H1 (cell line): Measurements from ENCODE around the gene BSCL2. TPM values are rescaled to one million over a fixed set of nuclear protein-coding genes. Genes with fewer than 3 reads are reported as not detected.

Experiments used
- CTCF ChIA-PET: fragments of 300-600 bp; sonication (Branson Sonifier 250); formaldehyde crosslinking; loops from one replicate; lab custom pipeline; 2021; ENCODE audit not compliant: partially characterized antibody; lab: Charles Lee
- POLR2A ChIA-PET: fragments of 300-600 bp; sonication (Branson Sonifier 250); formaldehyde crosslinking; loops from one replicate; lab custom pipeline; 2021; ENCODE audit warnings: inconsistent platforms; ENCODE audit not compliant: partially characterized antibody; lab: Charles Lee
- DNase-seq, 2 experiments: peaks; one replicate each; pipeline versions ENCODE4 v3.0.0 to v3.0.0-alpha.2; 2010 to 2022; ENCODE audit warnings: low spot score in 2 of 2, low read depth in 1 of 2, mixed read lengths in 1 of 2
- FAIRE-seq: peaks from 2 replicates; lab custom pipeline; 2011; peaks lifted over from hg19 to GRCh38; lab: Jason Lieb, UNC
- H2AFZ ChIP-seq: 2 replicates; pipeline ENCODE4 v1.8.1; 2012; ENCODE audit warnings: low read length, inconsistent platforms
- H2AK5ac ChIP-seq: 2 replicates; pipeline ENCODE4 v1.6.1; 2013; ENCODE audit warnings: low read depth, low read length
- H2BK120ac ChIP-seq: replicated peaks from 2 replicates; pipeline ENCODE3; 2013; ENCODE audit warnings: low read depth, low read length, inconsistent platforms
- H2BK12ac ChIP-seq: 2 replicates; pipeline ENCODE4 v1.6.1; 2013; ENCODE audit warnings: low read depth, low read length
- H2BK15ac ChIP-seq: 2 replicates; pipeline ENCODE4 v1.6.1; 2013; ENCODE audit warnings: low read length
- H2BK20ac ChIP-seq: 2 replicates; pipeline ENCODE4 v1.6.1; 2013; ENCODE audit warnings: low read length
- H2BK5ac ChIP-seq: 2 replicates; pipeline ENCODE4 v1.6.1; 2013; ENCODE audit warnings: low read depth, low read length
- H3K14ac ChIP-seq: 2 replicates; pipeline ENCODE4 v1.6.1; 2013; ENCODE audit warnings: inconsistent platforms; ENCODE audit not compliant: insufficient read length
- H3K18ac ChIP-seq: 2 replicates; pipeline ENCODE4 v1.6.1; 2013; ENCODE audit warnings: low read length; ENCODE audit errors: extremely low read depth
- H3K23ac ChIP-seq: 2 replicates; pipeline ENCODE4 v1.6.1; 2013; ENCODE audit warnings: inconsistent platforms; ENCODE audit not compliant: insufficient read length
- H3K23me2 ChIP-seq: 2 replicates; pipeline ENCODE4 v1.6.1; 2013; ENCODE audit warnings: low read depth, low read length
- H3K27ac ChIP-seq: 2 replicates; pipeline ENCODE4 v1.6.1; 2011; ENCODE audit warnings: low read depth, low read length, inconsistent platforms
- H3K27me3 ChIP-seq, 4 experiments: replicated peaks in 1 of 4; 1 replicate in 1 of 4; 2 replicates in 3 of 4; pipeline versions ENCODE4 v1.6.1 to v1.8.1; 2011 to 2013; ENCODE audit warnings: low read length in 3 of 4, mild to moderate bottlenecking in 3 of 4, inconsistent platforms in 2 of 4, mixed read lengths in 2 of 4, moderate library complexity in 1 of 4; ENCODE audit not compliant: control insufficient read depth in 3 of 4, insufficient read depth in 3 of 4; ENCODE audit errors: extremely low read depth in 1 of 4
- H3K36me3 ChIP-seq, 4 experiments: 2 replicates each; pipeline versions ENCODE4 v1.6.1 to v1.8.1; 2011 to 2013; ENCODE audit warnings: mild to moderate bottlenecking in 4 of 4, low read length in 3 of 4, moderate library complexity in 2 of 4, control low read depth in 1 of 4, inconsistent platforms in 1 of 4; ENCODE audit not compliant: insufficient read depth in 4 of 4, control insufficient read depth in 2 of 4
- H3K4ac ChIP-seq: replicated peaks from 2 replicates; pipeline ENCODE3; 2013; ENCODE audit warnings: low read length, low read depth, mixed read lengths, inconsistent platforms; ENCODE audit not compliant: insufficient read length
- H3K4me1 ChIP-seq, 4 experiments: replicated peaks in 1 of 4; 1 replicate in 1 of 4; 2 replicates in 3 of 4; pipeline versions ENCODE4 v1.6.1 to v1.8.1; 2011 to 2013; ENCODE audit warnings: low read length in 3 of 4, inconsistent platforms in 2 of 4, mixed read lengths in 1 of 4; ENCODE audit not compliant: insufficient read depth in 4 of 4, control insufficient read depth in 3 of 4
- H3K4me2 ChIP-seq, 2 experiments: 2 replicates each; pipeline versions ENCODE4 v1.6.1 to v1.8.1; 2011 to 2013; ENCODE audit warnings: low read depth in 2 of 2, low read length in 2 of 2, control low read depth in 1 of 2, inconsistent platforms in 1 of 2, mild to moderate bottlenecking in 1 of 2; ENCODE audit not compliant: insufficient read depth in 1 of 2
- H3K4me3 ChIP-seq, 4 experiments: fragments of 200-600, 300-600 bp in 1 of 4; sonication (generic), shearing (Covaris generic), sonication (Bioruptor Twin) in 1 of 4; 2 replicates each; pipeline versions ENCODE4 v1.5.1 to v1.8.1; 2011 to 2016; ENCODE audit warnings: low read length in 4 of 4, low read depth in 3 of 4, control low read depth in 2 of 4, inconsistent platforms in 2 of 4, mild to moderate bottlenecking in 2 of 4, mixed read lengths in 1 of 4, moderate library complexity in 1 of 4; ENCODE audit not compliant: insufficient read depth in 2 of 4; ENCODE audit errors: extremely low read depth in 1 of 4
- H3K56ac ChIP-seq: replicated peaks from 2 replicates; pipeline ENCODE3; 2013; ENCODE audit warnings: low read depth, mild to moderate bottlenecking, mixed read lengths, low read length, inconsistent platforms; ENCODE audit not compliant: insufficient read length
- H3K79me1 ChIP-seq: 2 replicates; pipeline ENCODE4 v1.6.1; 2013; ENCODE audit warnings: low read depth, low read length, control low read depth
- H3K79me2 ChIP-seq, 2 experiments: 2 replicates each; pipeline versions ENCODE4 v1.6.1 to v1.8.1; 2012 to 2013; ENCODE audit warnings: low read length in 2 of 2, mild to moderate bottlenecking in 2 of 2, inconsistent platforms in 1 of 2; ENCODE audit not compliant: insufficient read depth in 2 of 2, control insufficient read depth in 1 of 2
- H3K9ac ChIP-seq, 4 experiments: replicated peaks in 1 of 4; 1 replicate in 1 of 4; 2 replicates in 3 of 4; pipeline versions ENCODE4 v1.6.1 to v1.8.1; 2011 to 2013; ENCODE audit warnings: low read depth in 3 of 4, low read length in 3 of 4, control low read depth in 2 of 4, mild to moderate bottlenecking in 2 of 4, moderate library complexity in 2 of 4, inconsistent platforms in 1 of 4; ENCODE audit errors: extremely low read depth in 1 of 4
- H3K9me3 ChIP-seq, 2 experiments: 2 replicates each; pipeline versions ENCODE4 v1.6.1 to v1.8.1; 2012 to 2013; ENCODE audit warnings: mild to moderate bottlenecking in 2 of 2, moderate library complexity in 2 of 2, control low read depth in 1 of 2, inconsistent platforms in 1 of 2, low read depth in 1 of 2, low read length in 1 of 2, mixed read lengths in 1 of 2; ENCODE audit not compliant: insufficient read depth in 2 of 2
- H4K20me1 ChIP-seq, 2 experiments: replicated peaks in 1 of 2; 2 replicates each; pipeline versions ENCODE3 to v1.8.1; 2011 to 2013; ENCODE audit warnings: inconsistent platforms in 2 of 2, low read length in 2 of 2, mild to moderate bottlenecking in 1 of 2; ENCODE audit not compliant: insufficient read depth in 2 of 2, control insufficient read depth in 1 of 2
- H4K5ac ChIP-seq: 2 replicates; pipeline ENCODE4 v1.6.1; 2013; ENCODE audit warnings: low read length, low read depth, mixed read lengths, inconsistent platforms; ENCODE audit not compliant: insufficient read length
- H4K8ac ChIP-seq: 2 replicates; pipeline ENCODE4 v1.8.0; 2013; ENCODE audit warnings: mild to moderate bottlenecking, moderate library complexity, low read length, inconsistent platforms; ENCODE audit not compliant: insufficient read depth; ENCODE audit errors: extremely low read depth
- H4K91ac ChIP-seq: replicated peaks from 2 replicates; pipeline ENCODE3; 2013; ENCODE audit warnings: low read length, mixed read lengths, inconsistent platforms; ENCODE audit not compliant: insufficient read length
- CBX8 ChIP-seq: fragments of 300-800, 300-1000 bp; sonication (generic); IDR thresholded peaks from 2 replicates; pipeline ENCODE4 v1.7.1; 2016; ENCODE audit warnings: low read depth, low read length, borderline replicate concordance
- JUN ChIP-seq: IDR thresholded peaks from 2 replicates; pipeline ENCODE4 v1.6.1; 2011; ENCODE audit warnings: low read depth, mild to moderate bottlenecking, improper control_type of control experiment, low read length
- WGBS, 2 experiments: shearing (Covaris generic) in 1 of 2; methylation state at CpG; one replicate each; pipeline versions ENCODE4 v1.1.6 to v1.1.7; 2013 to 2015; ENCODE audit warnings: low lambda C conversion rate in 2 of 2, mixed read lengths in 2 of 2, inconsistent platforms in 1 of 2, low coverage in 1 of 2, missing lambda C conversion rate in 1 of 2; ENCODE audit not compliant: insufficient replicate concordance in 2 of 2, insufficient coverage in 1 of 2, insufficient read length in 1 of 2; ENCODE audit errors: extremely low coverage in 1 of 2, missing lambda C conversion rate in 1 of 2; 5-methylcytosine and 5-hydroxymethylcytosine counted together
- polyA plus RNA-seq, 7 experiments: library from polyadenylated mRNA; depleted of rRNA in 3 of 7; stranded (reverse) in 5 of 7; unstranded in 2 of 7; fragments of >200 nt in 5 of 7; fragments of 200-250 nt in 2 of 7; gene quantifications; 1 replicate in 5 of 7; 2 replicates in 1 of 7; 4 replicates in 1 of 7; pipeline versions ENCODE4 v1.2.1 to v1.2.3, GENCODE V29; 2011 to 2013; ENCODE audit warnings: missing spikeins in 2 of 7, mixed read lengths in 2 of 7
- total RNA-seq: library from RNA; stranded (reverse); fragmentation: NEBNext Ultra II Directional; extraction: Animal tissue kit (Norgen Biotek cat#: 25700); gene quantifications from 2 replicates; pipeline ENCODE4 v1.2.1, GENCODE V29; 2021

BSCL2 gene
- total and polyA plus RNA-seq, 2 of the 8 experiments (the other 6 are each of a cell fraction or from before 2014, with no cell fraction given): 59.5 to 264 TPM

GRCh38 chr11:62677714-62678113 is 29.5 kb downstream of the BSCL2 start:
- no peak overlapping the region for H2AK5ac ChIP-seq
- FAIRE-seq: no peak
- WGBS, 2 experiments: 91% methylated on average over 15 of the region's 15 CpGs; no CpG with 5 or more reads in 1 of the 2 experiments
- H2AFZ ChIP-seq: no peak overlapping the region
- ChIA-PET CTCF (interaction anchor here (0.8 to 3.2 kb wide), 5 partner anchors 10 to 66 kb away, joined by 3 to 16 read pairs (median 6); partner anchors contain the start of genes CSKMT and EML3), POLR2A (interaction anchor here (1.2 to 61.4 kb wide), 6 partner anchors 14 to 110 kb away, joined by 3 to 2041 read pairs (median 4); partner anchors contain the start of genes BSCL2, C11orf98, CSKMT and GANAB)
- peaks cover 3% of the 10 kb centered on the region; the same call in 1 of the 2 replicates for H3K23me2 ChIP-seq
- no peak overlapping the region for H4K5ac ChIP-seq
- H3K79me1 ChIP-seq: peaks cover 8% of the 10 kb centered on the region
- H3K27ac ChIP-seq: no peak overlapping the region
- H4K20me1 ChIP-seq: peaks cover 0 to 1% of the 10 kb centered on the region in 2 experiments
- no peak overlapping the region for H3K56ac ChIP-seq
- no peak overlapping the region for H2BK12ac ChIP-seq
- no peak overlapping the region for H3K23ac ChIP-seq
- H3K4me3 ChIP-seq: peak overlapping the region; percentile 78 to 98 (median 88); a peak in 5 of 8 replicates
- no peak for DNase-seq
- H4K91ac ChIP-seq: no peak overlapping the region
- H3K36me3 ChIP-seq: peaks cover 5 to 29% (median 9%) of the 10 kb centered on the region in 4 experiments; a peak in 5 of 8 replicates
- H3K4me2 ChIP-seq: peak overlapping the region; percentile 74 to 86
- H3K9me3 ChIP-seq: no peaks in the 10 kb centered on the region
- H3K4ac ChIP-seq: no peak overlapping the region
- peaks cover 3 to 8% (median 5%) of the 10 kb centered on the region in 4 experiments; a peak in 5 of 7 replicates for H3K4me1 ChIP-seq
- no peak overlapping the region for H2BK5ac ChIP-seq
- H3K9ac ChIP-seq: no peak overlapping the region
- H3K79me2 ChIP-seq: peaks cover 0 to 23% of the 10 kb centered on the region in 2 experiments; a peak in 2 of 4 replicates
- H3K18ac ChIP-seq: no peak overlapping the region
- H2BK15ac ChIP-seq: no peak overlapping the region
- H2BK120ac ChIP-seq: no peak overlapping the region
- no peak overlapping the region for H4K8ac ChIP-seq
- no peak overlapping the region for H3K14ac ChIP-seq
- no peaks in the 10 kb centered on the region for H3K27me3 ChIP-seq
- no peak overlapping the region for H2BK20ac ChIP-seq
- TF ChIP-seq JUN (no peak), CBX8 (no peak)
